Activated T-cell treated with anti-CD3 and anti-CD28 coated beads, Interleukin-2, amount 50 U/mL, for 72 hours (primary cell): ENCODE data around the gene TBATA. TPM values are rescaled to one million over a fixed set of nuclear protein-coding genes. Genes with fewer than 3 reads are reported as not detected.

Experiments
- ATAC-seq, 2 donors: fragments of 150-1000 bp; cut with Tn5 transposase; replicated peaks in 1 of 2; 2 replicates each; pipeline ENCODE4 v1.10.0; 2021; ENCODE audit warnings: moderate library complexity in 2 of 2, mild to moderate bottlenecking in 1 of 2
- DNase-seq, 2 donors: peaks; one replicate each; pipeline ENCODE4 v3.0.0; 2021 to 2022; ENCODE audit warnings: mixed read lengths in 1 of 2
- H3K27ac Mint-ChIP-seq: one replicate; pipeline ENCODE4 v1.8.0; 2022; ENCODE audit warnings: mild to moderate bottlenecking, moderate library complexity, mixed read lengths
- H3K27me3 Mint-ChIP-seq: one replicate; pipeline ENCODE4 v1.8.0; 2022; ENCODE audit warnings: low read depth, mixed read lengths
- H3K36me3 Mint-ChIP-seq, 2 donors: one replicate each; pipeline ENCODE4 v1.8.0; 2022; ENCODE audit warnings: mixed read lengths in 2 of 2, mild to moderate bottlenecking in 1 of 2; ENCODE audit not compliant: insufficient read depth in 2 of 2
- H3K4me1 Mint-ChIP-seq: one replicate; pipeline ENCODE4 v1.8.0; 2022; ENCODE audit warnings: low read depth, mixed read lengths
- H3K4me3 Mint-ChIP-seq, 2 donors: one replicate each; pipeline ENCODE4 v1.8.0; 2022; ENCODE audit warnings: mild to moderate bottlenecking in 2 of 2, mixed read lengths in 2 of 2, moderate library complexity in 2 of 2
- H3K9me3 Mint-ChIP-seq, 2 donors: one replicate each; pipeline ENCODE4 v1.8.0; 2022; ENCODE audit warnings: mixed read lengths in 2 of 2
- total RNA-seq, 2 donors: library from RNA; stranded (reverse); gene quantifications; one replicate each; pipeline ENCODE4 v1.2.3, GENCODE V29; 2022

The TBATA gene
- total RNA-seq: not detected

- peaks cover 17% of the 10 kb centered on the region for H3K4me1 Mint-ChIP-seq
- DNase-seq (no peak), ATAC-seq (no peak)
- no peak within 1 kb of the TSS for H3K27ac Mint-ChIP-seq
- peaks cover 11% of the 10 kb centered on the region for H3K27me3 Mint-ChIP-seq
- H3K4me3 Mint-ChIP-seq: no peak within 1 kb of the TSS
- no peaks in the 10 kb centered on the region for H3K9me3 Mint-ChIP-seq
- H3K36me3 Mint-ChIP-seq: no peaks in the 10 kb centered on the region
Observed at GRCh38 chr10:70785190-70785589, at the start of gene TBATA. TSS of gene TBATA (minus strand) at chr10:70785377. CDS start at chr10:70783379, 1,998 bp downstream.

GRCh38 chr10:70834441-70835151 lies 49.4 kb upstream of the TBATA start:
- H3K27ac Mint-ChIP-seq: peak overlapping the region; percentile 96
- no peak for DNase-seq
- peaks cover 16 to 28% of the 10 kb centered on the region in 2 donors for H3K36me3 Mint-ChIP-seq
- peak overlapping the region; percentile 69 to 86 for H3K4me3 Mint-ChIP-seq
- no peak for ATAC-seq
- H3K9me3 Mint-ChIP-seq: peaks cover 0 to 4% of the 10 kb centered on the region in 2 donors
- peaks cover 93% of the 10 kb centered on the region for H3K4me1 Mint-ChIP-seq
- no peaks in the 10 kb centered on the region for H3K27me3 Mint-ChIP-seq

DNA sequence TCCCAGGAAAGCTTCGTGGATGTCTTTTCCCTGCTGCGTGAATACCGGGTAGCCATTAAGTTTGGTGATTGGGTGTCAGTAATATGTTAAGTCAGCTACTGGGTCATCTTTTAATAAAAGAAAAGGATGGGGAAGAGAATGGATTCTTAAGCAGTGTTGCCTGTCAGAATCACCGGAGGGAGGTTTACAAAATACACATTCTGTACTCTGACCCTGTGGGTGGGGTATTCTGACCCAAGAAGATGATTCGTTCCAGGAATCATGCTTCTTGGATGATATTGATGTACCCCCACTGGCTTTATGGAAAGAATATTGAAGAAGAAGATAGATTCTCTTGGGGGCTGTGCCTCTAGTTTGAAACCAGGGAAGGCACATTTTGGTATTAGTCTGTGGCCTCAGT lies 48.8 kb upstream of the TBATA start:
- Mint-ChIP-seq H3K36me3 (peaks cover 17 to 34% of the 10 kb centered on the region in 2 donors), H3K4me3 (peak overlapping the region; percentile 69 to 86), H3K27me3 (no peaks in the 10 kb centered on the region), H3K9me3 (peaks cover 0 to 4% of the 10 kb centered on the region in 2 donors), H3K4me1 (peaks cover 92% of the 10 kb centered on the region), H3K27ac (peak overlapping the region; percentile 96)
- DNase-seq (no peak), ATAC-seq (peak in 1 of 2 donors; percentile 16)

DNA sequence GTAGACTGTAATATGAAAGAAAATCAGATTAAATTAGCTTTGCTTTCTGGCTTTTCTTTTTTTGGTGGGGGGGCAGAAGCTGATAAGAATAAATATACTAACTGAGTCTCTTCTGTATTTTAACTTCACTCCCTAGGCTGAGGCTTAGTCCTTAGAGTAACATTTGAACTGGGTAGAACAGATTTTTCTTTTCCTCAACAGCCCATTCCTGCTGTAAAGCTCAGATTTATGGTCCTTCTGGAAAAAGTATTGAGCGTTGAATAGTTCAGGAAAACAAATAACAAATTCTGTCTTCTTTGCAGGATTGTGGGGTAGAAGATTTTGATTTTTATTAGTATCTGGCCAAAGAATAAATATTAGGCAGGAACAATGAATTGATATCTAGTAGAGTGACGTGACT lies 48.4 kb upstream of the TBATA start:
- Mint-ChIP-seq H3K36me3 (peaks cover 17 to 31% of the 10 kb centered on the region in 2 donors), H3K4me3 (peak overlapping the region; percentile 69 to 86), H3K27me3 (no peaks in the 10 kb centered on the region), H3K4me1 (peaks cover 90% of the 10 kb centered on the region), H3K27ac (peak overlapping the region; percentile 96), H3K9me3 (peaks cover 0 to 4% of the 10 kb centered on the region in 2 donors)
- DNase-seq: no peak
- no peak for ATAC-seq

- peak; percentile 77 for ATAC-seq
- H3K27me3 Mint-ChIP-seq: no peaks in the 10 kb centered on the region
- peaks cover 16 to 25% of the 10 kb centered on the region in 2 donors for H3K36me3 Mint-ChIP-seq
- peak overlapping the region; percentile 96 for H3K27ac Mint-ChIP-seq
- H3K4me3 Mint-ChIP-seq: peak overlapping the region; percentile 69 to 86
- DNase-seq: peak; percentile 12 to 30
- H3K4me1 Mint-ChIP-seq: peaks cover 88% of the 10 kb centered on the region
- H3K9me3 Mint-ChIP-seq: peaks cover 0 to 4% of the 10 kb centered on the region in 2 donors
Observed at GRCh38 chr10:70832852-70833528, 47.8 kb upstream of the TBATA start.

DNA sequence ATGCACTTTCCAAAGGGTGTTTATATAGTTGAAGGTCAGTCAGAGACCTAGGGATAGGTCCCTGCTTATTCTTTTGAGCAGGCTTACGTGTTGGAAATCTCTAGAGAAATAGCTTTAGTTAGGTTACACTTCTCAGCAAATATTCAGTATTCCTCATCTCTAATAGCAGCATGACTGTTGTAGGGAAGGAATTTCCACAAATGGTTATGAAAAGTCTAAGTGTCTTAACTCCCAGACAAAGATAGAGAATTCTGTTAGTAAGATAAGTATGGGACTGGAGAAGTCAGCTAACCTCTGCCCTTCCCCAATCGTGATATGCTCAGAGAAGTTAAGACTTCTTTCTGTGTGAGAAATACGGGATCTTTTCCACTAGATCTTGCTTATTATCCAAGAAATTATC lies 47.0 kb upstream of the TBATA start:
- Mint-ChIP-seq H3K4me3 (peak overlapping the region in 1 of 2 donors; percentile 86), H3K27me3 (no peaks in the 10 kb centered on the region), H3K36me3 (peaks cover 8 to 17% of the 10 kb centered on the region in 2 donors), H3K4me1 (peaks cover 88% of the 10 kb centered on the region), H3K9me3 (no peaks in the 10 kb centered on the region), H3K27ac (peak overlapping the region; percentile 96)
- no peak for ATAC-seq
- no peak for DNase-seq

DNA sequence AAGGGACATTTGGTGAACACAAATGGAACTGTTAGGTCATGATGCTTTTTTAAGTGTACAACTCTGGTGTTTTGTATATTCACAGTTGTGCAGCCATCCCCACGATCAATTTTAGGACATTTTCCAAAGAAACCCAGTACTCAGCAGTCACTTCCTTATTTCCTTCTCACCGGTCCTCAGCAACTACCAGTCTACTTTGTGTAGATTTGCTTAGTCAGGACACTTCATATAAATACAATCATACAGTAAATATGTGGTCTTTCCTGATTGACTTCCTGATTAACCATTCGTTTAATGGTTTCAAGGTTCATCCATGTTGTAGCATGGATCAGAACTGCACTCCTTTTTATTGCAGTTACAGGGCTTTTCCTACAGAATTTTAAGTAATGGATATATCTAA lies 45.0 kb upstream of the TBATA start:
- Mint-ChIP-seq H3K36me3 (peaks cover 11 to 18% of the 10 kb centered on the region in 2 donors), H3K9me3 (no peaks in the 10 kb centered on the region), H3K27me3 (no peaks in the 10 kb centered on the region), H3K27ac (peak overlapping the region; percentile 83), H3K4me1 (peaks cover 88% of the 10 kb centered on the region), H3K4me3 (peak overlapping the region in 1 of 2 donors; percentile 6)
- no peak for DNase-seq
- ATAC-seq: no peak

DNA sequence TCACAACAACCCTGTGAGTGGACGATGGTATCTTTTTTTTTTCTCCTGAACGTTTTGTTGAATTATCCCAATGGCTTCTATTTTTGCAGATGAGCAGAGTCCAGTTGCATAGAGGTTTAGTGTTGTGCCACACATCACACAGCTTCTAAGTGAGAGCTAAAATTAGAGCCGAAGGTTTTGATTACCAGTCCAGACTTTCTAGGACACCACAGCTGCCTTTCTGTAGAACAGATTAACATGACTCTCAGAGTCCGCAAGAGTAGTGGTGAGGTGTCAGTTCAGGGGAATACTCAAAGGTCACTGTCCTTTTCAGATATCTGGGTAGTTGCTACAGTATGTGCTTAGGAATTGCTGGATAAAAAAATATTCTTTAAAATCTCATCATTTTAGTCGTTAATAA lies 44.4 kb upstream of the TBATA start:
- H3K27me3 Mint-ChIP-seq: no peaks in the 10 kb centered on the region
- peaks cover 11 to 17% of the 10 kb centered on the region in 2 donors for H3K36me3 Mint-ChIP-seq
- H3K4me1 Mint-ChIP-seq: peaks cover 84% of the 10 kb centered on the region
- no peak for ATAC-seq
- no peak overlapping the region for H3K27ac Mint-ChIP-seq
- DNase-seq: no peak
- no peaks in the 10 kb centered on the region for H3K9me3 Mint-ChIP-seq
- peak overlapping the region in 1 of 2 donors; percentile 41 for H3K4me3 Mint-ChIP-seq

- no peak for DNase-seq
- H3K27ac Mint-ChIP-seq: peak overlapping the region; percentile 56
- no peaks in the 10 kb centered on the region for H3K27me3 Mint-ChIP-seq
- peaks cover 78% of the 10 kb centered on the region for H3K4me1 Mint-ChIP-seq
- H3K36me3 Mint-ChIP-seq: peaks cover 9 to 15% of the 10 kb centered on the region in 2 donors
- H3K9me3 Mint-ChIP-seq: no peaks in the 10 kb centered on the region
- no peak for ATAC-seq
- peak overlapping the region in 1 of 2 donors; percentile 41 for H3K4me3 Mint-ChIP-seq
Observed at GRCh38 chr10:70828923-70829322, 43.7 kb upstream of the TBATA start.

GRCh38 chr10:70827086-70827757 lies 42.0 kb upstream of the TBATA start:
- ATAC-seq (no peak), DNase-seq (no peak)
- H3K27me3 Mint-ChIP-seq: no peaks in the 10 kb centered on the region
- peak overlapping the region in 1 of 2 donors; percentile 55 for H3K4me3 Mint-ChIP-seq
- peaks cover 66% of the 10 kb centered on the region for H3K4me1 Mint-ChIP-seq
- H3K36me3 Mint-ChIP-seq: peaks cover 10 to 16% of the 10 kb centered on the region in 2 donors
- H3K27ac Mint-ChIP-seq: peak overlapping the region; percentile 76
- no peaks in the 10 kb centered on the region for H3K9me3 Mint-ChIP-seq

GRCh38 chr10:70822076-70822820 lies 37.1 kb upstream of the TBATA start:
- DNase-seq (no peak), ATAC-seq (no peak)
- H3K27ac Mint-ChIP-seq: peak overlapping the region; percentile 97
- no peaks in the 10 kb centered on the region for H3K9me3 Mint-ChIP-seq
- H3K27me3 Mint-ChIP-seq: no peaks in the 10 kb centered on the region
- peaks cover 73% of the 10 kb centered on the region for H3K4me1 Mint-ChIP-seq
- H3K4me3 Mint-ChIP-seq: peak overlapping the region; percentile 22 to 85
- peaks cover 18 to 24% of the 10 kb centered on the region in 2 donors for H3K36me3 Mint-ChIP-seq

- H3K27ac Mint-ChIP-seq: peak overlapping the region; percentile 97
- peak overlapping the region; percentile 60 to 85 for H3K4me3 Mint-ChIP-seq
- H3K36me3 Mint-ChIP-seq: peaks cover 19 to 22% of the 10 kb centered on the region in 2 donors
- H3K9me3 Mint-ChIP-seq: no peaks in the 10 kb centered on the region
- peaks cover 73% of the 10 kb centered on the region for H3K4me1 Mint-ChIP-seq
- DNase-seq (peak; percentile 32 to 35), ATAC-seq (peak; percentile 90 to 91)
- H3K27me3 Mint-ChIP-seq: no peaks in the 10 kb centered on the region
Observed at GRCh38 chr10:70820976-70821750, 36.0 kb upstream of the TBATA start.
